Stimulated activated naive CD8-positive, alpha-beta T cell treated with anti-CD3 and anti-CD28 coated beads, Interleukin-15, Interleukin-2, amounts not matched to agents 100 ng/mL and 50 ng/mL, for 24 hours (primary cell): ENCODE data around the gene PRG3.
"Not testable (repeated sequence)": the region's sequence is repeated elsewhere in the genome, so short reads cannot be mapped to it uniquely, and the experiment has no call there.

Experiments
- H3K27ac Mint-ChIP-seq: one replicate; pipeline ENCODE4 v1.8.0; 2021; ENCODE audit warnings: mild to moderate bottlenecking, mixed read lengths
- H3K27me3 Mint-ChIP-seq: one replicate; pipeline ENCODE4 v1.8.0; 2021; ENCODE audit warnings: mixed read lengths
- H3K36me3 Mint-ChIP-seq: one replicate; pipeline ENCODE4 v1.8.0; 2021; ENCODE audit warnings: low read depth, mixed read lengths
- H3K4me1 Mint-ChIP-seq: one replicate; pipeline ENCODE4 v1.8.0; 2021; ENCODE audit warnings: low read depth, mixed read lengths
- H3K4me3 Mint-ChIP-seq: one replicate; pipeline ENCODE4 v1.8.0; 2021; ENCODE audit warnings: mild to moderate bottlenecking, mixed read lengths
- H3K9me3 Mint-ChIP-seq: one replicate; pipeline ENCODE4 v1.8.0; 2021; ENCODE audit warnings: mixed read lengths

PRG3 gene

GRCh38 chr11:57363131-57364080 lies 17.5 kb downstream of the PRG3 start:
- H3K4me3 Mint-ChIP-seq, result no peak overlapping the region
- no peaks in the 10 kb centered on the region for H3K4me1 Mint-ChIP-seq
- H3K36me3 Mint-ChIP-seq, result no peaks in the 10 kb centered on the region
- no peak overlapping the region for H3K27ac Mint-ChIP-seq
- H3K9me3 Mint-ChIP-seq, result no peaks in the 10 kb centered on the region
- peaks cover 5% of the 10 kb centered on the region for H3K27me3 Mint-ChIP-seq

GRCh38 chr11:57361926-57362325 lies 19.0 kb downstream of the PRG3 start:
- Mint-ChIP-seq H3K4me1 (no peaks in the 10 kb centered on the region), H3K9me3 (no peaks in the 10 kb centered on the region), H3K36me3 (no peaks in the 10 kb centered on the region), H3K4me3 (no peak overlapping the region), H3K27me3 (peaks cover 5% of the 10 kb centered on the region), H3K27ac (no peak overlapping the region)

- not testable (repeated sequence) for H3K27me3 Mint-ChIP-seq, H3K9me3 Mint-ChIP-seq, H3K27ac Mint-ChIP-seq, H3K4me1 Mint-ChIP-seq, H3K4me3 Mint-ChIP-seq, H3K36me3 Mint-ChIP-seq
Observed at GRCh38 chr11:57361420-57361819, 19.5 kb downstream of the PRG3 start.

GRCh38 chr11:57360991-57361390 lies 20.0 kb downstream of the PRG3 start:
- H3K4me3 Mint-ChIP-seq, result no peak overlapping the region
- peaks cover 13% of the 10 kb centered on the region for H3K27me3 Mint-ChIP-seq
- no peaks in the 10 kb centered on the region for H3K4me1 Mint-ChIP-seq
- H3K36me3 Mint-ChIP-seq, result no peaks in the 10 kb centered on the region
- H3K9me3 Mint-ChIP-seq, result no peaks in the 10 kb centered on the region
- no peak overlapping the region for H3K27ac Mint-ChIP-seq

- Mint-ChIP-seq H3K4me1 (no peaks in the 10 kb centered on the region), H3K27ac (no peak overlapping the region), H3K36me3 (no peaks in the 10 kb centered on the region), H3K27me3 (peaks cover 13% of the 10 kb centered on the region), H3K4me3 (no peak overlapping the region), H3K9me3 (no peaks in the 10 kb centered on the region)
Observed at GRCh38 chr11:57359896-57360690, 20.9 kb downstream of the PRG3 start.

GRCh38 chr11:57359396-57359795 lies 21.6 kb downstream of the PRG3 start:
- Mint-ChIP-seq H3K36me3 (no peaks in the 10 kb centered on the region), H3K27ac (no peak overlapping the region), H3K4me3 (no peak overlapping the region), H3K9me3 (no peaks in the 10 kb centered on the region), H3K27me3 (peaks cover 19% of the 10 kb centered on the region), H3K4me1 (no peaks in the 10 kb centered on the region)

- H3K9me3 Mint-ChIP-seq, result no peaks in the 10 kb centered on the region
- no peak overlapping the region for H3K4me3 Mint-ChIP-seq
- H3K36me3 Mint-ChIP-seq, result no peaks in the 10 kb centered on the region
Observed at GRCh38 chr11:57358991-57359390, 22.0 kb downstream of the PRG3 start.

GRCh38 chr11:57358543-57358961 lies 22.4 kb downstream of the PRG3 start:
- Mint-ChIP-seq H3K27me3 (peaks cover 20% of the 10 kb centered on the region), H3K4me3 (no peak overlapping the region), H3K4me1 (no peaks in the 10 kb centered on the region), H3K9me3 (no peaks in the 10 kb centered on the region), H3K36me3 (no peaks in the 10 kb centered on the region), H3K27ac (no peak overlapping the region)

More at GRCh38 chr11:57358991-57359390, 22.0 kb downstream of the PRG3 start:
- Mint-ChIP-seq H3K27me3 (peaks cover 20% of the 10 kb centered on the region), H3K27ac (no peak overlapping the region), H3K4me1 (no peaks in the 10 kb centered on the region)

- Mint-ChIP-seq H3K9me3 (no peaks in the 10 kb centered on the region), H3K27me3 (peaks cover 15% of the 10 kb centered on the region), H3K4me1 (no peaks in the 10 kb centered on the region), H3K27ac (no peak overlapping the region), H3K4me3 (no peak overlapping the region), H3K36me3 (no peaks in the 10 kb centered on the region)
Observed at GRCh38 chr11:57357856-57358255, 23.1 kb downstream of the PRG3 start.

- Mint-ChIP-seq H3K27ac (no peak overlapping the region), H3K4me3 (no peak overlapping the region), H3K4me1 (no peaks in the 10 kb centered on the region)
Observed at GRCh38 chr11:57357310-57357709, 23.6 kb downstream of the PRG3 start.

GRCh38 chr11:57356268-57356667 lies 24.7 kb downstream of the PRG3 start:
- Mint-ChIP-seq H3K4me1 (no peaks in the 10 kb centered on the region), H3K9me3 (no peaks in the 10 kb centered on the region), H3K27me3 (peaks cover 19% of the 10 kb centered on the region), H3K36me3 (no peaks in the 10 kb centered on the region), H3K4me3 (no peak overlapping the region), H3K27ac (no peak overlapping the region)

More at GRCh38 chr11:57357310-57357709, 23.6 kb downstream of the PRG3 start:
- H3K27me3 Mint-ChIP-seq, result peaks cover 15% of the 10 kb centered on the region
- H3K36me3 Mint-ChIP-seq, result no peaks in the 10 kb centered on the region
- no peaks in the 10 kb centered on the region for H3K9me3 Mint-ChIP-seq

GRCh38 chr11:57354699-57355098 lies 26.3 kb downstream of the PRG3 start:
- Mint-ChIP-seq H3K4me1 (no peaks in the 10 kb centered on the region), H3K27me3 (peaks cover 21% of the 10 kb centered on the region), H3K4me3 (no peak overlapping the region), H3K36me3 (no peaks in the 10 kb centered on the region), H3K27ac (no peak overlapping the region), H3K9me3 (no peaks in the 10 kb centered on the region)

GRCh38 chr11:57353852-57354251 lies 27.1 kb downstream of the PRG3 start:
- Mint-ChIP-seq H3K36me3 (no peaks in the 10 kb centered on the region), H3K27ac (no peak overlapping the region), H3K4me1 (no peaks in the 10 kb centered on the region), H3K9me3 (no peaks in the 10 kb centered on the region), H3K27me3 (peaks cover 21% of the 10 kb centered on the region), H3K4me3 (no peak overlapping the region)

- Mint-ChIP-seq H3K9me3 (no peaks in the 10 kb centered on the region), H3K4me3 (no peak overlapping the region), H3K27me3 (peaks cover 21% of the 10 kb centered on the region), H3K4me1 (no peaks in the 10 kb centered on the region), H3K27ac (no peak overlapping the region), H3K36me3 (no peaks in the 10 kb centered on the region)
Observed at GRCh38 chr11:57353446-57353845, 27.5 kb downstream of the PRG3 start.

- H3K9me3 Mint-ChIP-seq, result no peaks in the 10 kb centered on the region
Observed at GRCh38 chr11:57353036-57353435, 27.9 kb downstream of the PRG3 start.

More at GRCh38 chr11:57353036-57353435, 27.9 kb downstream of the PRG3 start:
- Mint-ChIP-seq H3K27ac (no peak overlapping the region), H3K4me1 (no peaks in the 10 kb centered on the region), H3K27me3 (peaks cover 21% of the 10 kb centered on the region), H3K36me3 (no peaks in the 10 kb centered on the region), H3K4me3 (no peak overlapping the region)
